CD14-positive monocyte (primary cell): ENCODE data around the gene ZNF608. TPM values are rescaled to one million over a fixed set of nuclear protein-coding genes. Genes with fewer than 3 reads are reported as not detected.

Source experiments
- DNase-seq, 3 donors: peaks; one replicate each; pipeline ENCODE4 v3.0.0-alpha.2; 2011 to 2022
- H2AFZ ChIP-seq: 2 replicates; pipeline ENCODE4 v1.6.0; 2012; ENCODE audit warnings: mild to moderate bottlenecking, low read depth, low read length, inconsistent platforms; ENCODE audit not compliant: insufficient read depth, poor library complexity, severe bottlenecking
- H3K27ac ChIP-seq, 2 donors: 1 replicate in 1 of 2; 2 replicates in 1 of 2; pipeline ENCODE4 v1.5.1; 2012 to 2013; ENCODE audit warnings: low read length in 2 of 2, control low read depth in 1 of 2, inconsistent platforms in 1 of 2, low read depth in 1 of 2, mild to moderate bottlenecking in 1 of 2
- H3K27me3 ChIP-seq, 2 donors: one replicate each; pipeline versions ENCODE4 v1.6.0 to v1.6.1; 2011 to 2013; ENCODE audit warnings: low read length in 2 of 2; ENCODE audit not compliant: control insufficient read depth in 2 of 2, insufficient read depth in 2 of 2
- H3K36me3 ChIP-seq, 2 donors: replicated peaks in 1 of 2; 1 replicate in 1 of 2; 2 replicates in 1 of 2; pipeline versions ENCODE4 v1.5.1 to v1.6.1; 2012 to 2013; ENCODE audit warnings: low read length in 2 of 2, control low read depth in 1 of 2, inconsistent platforms in 1 of 2, mild to moderate bottlenecking in 1 of 2; ENCODE audit not compliant: insufficient read depth in 2 of 2, control insufficient read depth in 1 of 2
- H3K4me1 ChIP-seq, 2 donors: 1 replicate in 1 of 2; 2 replicates in 1 of 2; pipeline versions ENCODE4 v1.5.1 to v1.6.1; 2012 to 2013; ENCODE audit warnings: low read length in 2 of 2, control low read depth in 1 of 2, inconsistent platforms in 1 of 2, mild to moderate bottlenecking in 1 of 2, moderate library complexity in 1 of 2; ENCODE audit not compliant: insufficient read depth in 2 of 2, control insufficient read depth in 1 of 2
- H3K4me2 ChIP-seq: replicated peaks from 2 replicates; pipeline ENCODE3; 2012; ENCODE audit warnings: low read length, moderate library complexity, mild to moderate bottlenecking; ENCODE audit not compliant: poor library complexity, severe bottlenecking; ENCODE audit errors: extremely low read depth
- H3K4me3 ChIP-seq, 3 experiments: fragments of 200-600 bp in 1 of 3; sonication (generic) in 1 of 3; replicated peaks in 1 of 3; 1 replicate in 2 of 3; 2 replicates in 1 of 3; pipeline ENCODE4 v1.5.1; 2011 to 2013; ENCODE audit warnings: low read length in 3 of 3, mild to moderate bottlenecking in 3 of 3, control low read depth in 2 of 3, low read depth in 2 of 3, inconsistent platforms in 1 of 3, moderate library complexity in 1 of 3
- H3K79me2 ChIP-seq: 2 replicates; pipeline ENCODE4 v1.6.0; 2012; ENCODE audit warnings: mild to moderate bottlenecking, control low read depth, inconsistent platforms, low read length, moderate library complexity; ENCODE audit not compliant: insufficient read depth
- H3K9ac ChIP-seq: 2 replicates; pipeline ENCODE4 v1.6.0; 2017; ENCODE audit warnings: low read length, mild to moderate bottlenecking; ENCODE audit not compliant: insufficient read depth, poor library complexity, severe bottlenecking
- H3K9me3 ChIP-seq, 2 donors: replicated peaks in 1 of 2; 1 replicate in 1 of 2; 2 replicates in 1 of 2; pipeline versions ENCODE4 v1.5.1 to v1.6.1; 2012 to 2013; ENCODE audit warnings: low read length in 2 of 2, control low read depth in 1 of 2; ENCODE audit not compliant: control insufficient read depth in 1 of 2, insufficient read depth in 1 of 2
- H4K20me1 ChIP-seq: 2 replicates; pipeline ENCODE4 v1.6.0; 2012; ENCODE audit warnings: mild to moderate bottlenecking, low read length, control low read depth, moderate library complexity; ENCODE audit not compliant: insufficient read depth
- H3K27ac Mint-ChIP-seq, 7 donors: one replicate each; pipeline ENCODE4 v1.8.0; 2020; ENCODE audit warnings: mild to moderate bottlenecking in 7 of 7, mixed read lengths in 7 of 7, moderate library complexity in 6 of 7, inconsistent platforms in 2 of 7
- H3K27me3 Mint-ChIP-seq, 3 donors: one replicate each; pipeline ENCODE4 v1.8.0; 2021 to 2022; ENCODE audit warnings: low read depth in 3 of 3, mild to moderate bottlenecking in 3 of 3, mixed read lengths in 3 of 3, moderate library complexity in 3 of 3, inconsistent platforms in 1 of 3
- H3K36me3 Mint-ChIP-seq, 2 donors: one replicate each; pipeline ENCODE4 v1.8.0; 2020; ENCODE audit warnings: mixed read lengths in 2 of 2, inconsistent platforms in 1 of 2, mild to moderate bottlenecking in 1 of 2
- H3K4me1 Mint-ChIP-seq: one replicate; pipeline ENCODE4 v1.8.0; 2020; ENCODE audit warnings: mild to moderate bottlenecking, mixed read lengths
- H3K4me3 Mint-ChIP-seq, 2 donors: one replicate each; pipeline ENCODE4 v1.8.0; 2020; ENCODE audit warnings: mild to moderate bottlenecking in 2 of 2, mixed read lengths in 2 of 2, moderate library complexity in 1 of 2
- H3K9me3 Mint-ChIP-seq, 7 donors: one replicate each; pipeline ENCODE4 v1.8.0; 2020 to 2022; ENCODE audit warnings: mixed read lengths in 7 of 7, mild to moderate bottlenecking in 6 of 7, moderate library complexity in 6 of 7, inconsistent platforms in 2 of 7
- CTCF ChIP-seq: fragments of 200-600 bp; IDR thresholded peaks from one replicate; pipeline ENCODE4 v1.8.0; 2022; ENCODE audit warnings: antibody characterized with exemption, mild to moderate bottlenecking
- WGBS: methylation state at CpG from one replicate; pipeline ENCODE4 v1.1.5; 2013; ENCODE audit warnings: missing lambda C conversion rate; ENCODE audit not compliant: insufficient coverage; 5-methylcytosine and 5-hydroxymethylcytosine counted together
- intact Hi-C, 2 donors: fragments of 100-400 bp; cut with micrococcal nuclease; formaldehyde crosslinking; loops; one replicate each; pipeline versions ENCODE4 v1.15.0 to v1.15.1; 2023
- polyA plus RNA-seq, 3 donors: library from polyadenylated mRNA; depleted of rRNA in 1 of 3; unstranded in 2 of 3; stranded (reverse) in 1 of 3; fragments of 300-500 nt in 2 of 3; fragments of >200 nt in 1 of 3; fragmentation: Illumina TruSeq in 2 of 3; gene quantifications; 1 replicate in 2 of 3; 2 replicates in 1 of 3; pipeline ENCODE4 v1.2.3, GENCODE V29; 2012 to 2021

ZNF608 gene
- polyA plus RNA-seq, 3 donors, result 0.05 TPM; not detected in 2

- Mint-ChIP-seq H3K4me3 (no peak overlapping the region), H3K27me3 (peaks cover 0 to 3% (median 0%) of the 10 kb centered on the region in 3 donors), H3K27ac (no peak overlapping the region), H3K4me1 (peaks cover 9% of the 10 kb centered on the region), H3K36me3 (no peaks in the 10 kb centered on the region), H3K9me3 (no peaks in the 10 kb centered on the region)
- no peaks in the 10 kb centered on the region for H3K79me2 ChIP-seq
- peaks cover 8 to 9% of the 10 kb centered on the region in 2 donors for H3K4me1 ChIP-seq
- H3K4me2 ChIP-seq, result no peak overlapping the region
- no peak for TF ChIP-seq CTCF
- no peak for DNase-seq
- intact Hi-C loops, result no loop called here
- H3K27me3 ChIP-seq, result no peaks in the 10 kb centered on the region
- no peaks in the 10 kb centered on the region for H3K36me3 ChIP-seq
- H3K9me3 ChIP-seq, result no peaks in the 10 kb centered on the region
- no peak overlapping the region for H2AFZ ChIP-seq
- no peak overlapping the region for H3K9ac ChIP-seq
- no CpG with 5 or more reads among the region's 2 CpGs for WGBS
- H3K27ac ChIP-seq, result no peak overlapping the region
- no peaks in the 10 kb centered on the region for H4K20me1 ChIP-seq
- H3K4me3 ChIP-seq, result no peak overlapping the region
These were observed 28.1 kb downstream of the ZNF608 start for GRCh38 chr5:124718380-124718789.

GRCh38 chr5:124716169-124716568 lies 30.3 kb downstream of the ZNF608 start:
- H3K9me3 Mint-ChIP-seq, result peaks cover 0 to 8% (median 0%) of the 10 kb centered on the region in 7 donors
- Histone ChIP-seq H3K79me2 (no peaks in the 10 kb centered on the region), H3K27me3 (no peaks in the 10 kb centered on the region), H3K36me3 (no peaks in the 10 kb centered on the region), H3K27ac (no peak overlapping the region), H3K4me3 (no peak overlapping the region), H3K4me1 (peaks cover 10 to 13% of the 10 kb centered on the region in 2 donors), H3K9me3 (no peaks in the 10 kb centered on the region), H3K4me2 (no peak overlapping the region), H3K9ac (no peak overlapping the region), H4K20me1 (no peaks in the 10 kb centered on the region), H2AFZ (no peak overlapping the region)
- no peak for DNase-seq
- no peak overlapping the region for H3K27ac Mint-ChIP-seq
- peaks cover 14% of the 10 kb centered on the region for H3K4me1 Mint-ChIP-seq
- intact Hi-C loops, result no loop called here
- no peak overlapping the region for H3K4me3 Mint-ChIP-seq
- peaks cover 0 to 6% (median 3%) of the 10 kb centered on the region in 3 donors for H3K27me3 Mint-ChIP-seq
- WGBS, result no CpG with 5 or more reads among the region's 1 CpG
- H3K36me3 Mint-ChIP-seq, result no peaks in the 10 kb centered on the region
- TF ChIP-seq CTCF, result no peak
